HG02884 (cell line): Measurements from ENCODE around the gene ARMC7.
A peak's percentile ranks its signal among the peaks of the same experiment; 100 is the strongest.
"Not testable (repeated sequence)": the region's sequence is repeated elsewhere in the genome, so short reads cannot be mapped to it uniquely, and the experiment has no call there.

Source experiments
- ATAC-seq: cut with Tn5 transposase; IDR thresholded peaks from one replicate; pipeline ENCODE4 v1.9.1; 2021; ENCODE audit warnings: mild to moderate bottlenecking, moderate library complexity; ENCODE audit not compliant: unreplicated experiment

The ARMC7 gene

GRCh38 chr17:75109407-75110233, at the start of gene ARMC7:
ARMC7 (plus strand) TSS chr17:75109969; CDS start chr17:75110289, 320 bp downstream.
- ATAC-seq: peak; percentile 51

DNA sequence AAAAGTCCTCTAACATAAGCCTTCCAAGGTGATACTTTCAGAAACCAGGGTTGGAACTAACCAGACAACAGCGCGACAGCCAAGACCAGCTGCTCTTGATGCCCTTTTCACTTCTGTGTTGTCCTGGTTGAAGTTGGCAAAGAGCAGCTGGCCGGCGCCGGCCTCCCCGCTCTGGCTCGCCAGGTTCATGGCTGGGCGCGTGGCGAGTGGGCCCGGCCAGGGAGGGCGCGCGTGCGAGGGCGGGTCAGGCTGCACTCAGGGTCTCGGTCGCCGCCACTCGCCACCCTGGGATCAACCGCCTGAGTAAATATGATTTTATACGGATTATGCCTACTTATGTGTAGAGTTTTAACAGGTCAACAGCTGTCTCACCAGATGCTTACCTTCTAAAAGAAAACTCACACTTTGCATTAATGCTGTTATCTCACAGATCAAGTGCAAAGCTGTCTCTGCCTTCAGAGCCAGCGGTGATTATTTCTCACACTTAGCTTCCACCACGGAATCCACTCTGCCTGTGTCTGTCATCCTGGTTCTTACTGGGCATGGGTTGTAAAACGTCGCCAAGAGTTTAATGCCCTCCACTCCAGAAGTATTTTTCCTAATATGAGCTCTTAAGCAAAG, 49.2 kb upstream of the ARMC7 start:
- ATAC-seq: no peak

DNA sequence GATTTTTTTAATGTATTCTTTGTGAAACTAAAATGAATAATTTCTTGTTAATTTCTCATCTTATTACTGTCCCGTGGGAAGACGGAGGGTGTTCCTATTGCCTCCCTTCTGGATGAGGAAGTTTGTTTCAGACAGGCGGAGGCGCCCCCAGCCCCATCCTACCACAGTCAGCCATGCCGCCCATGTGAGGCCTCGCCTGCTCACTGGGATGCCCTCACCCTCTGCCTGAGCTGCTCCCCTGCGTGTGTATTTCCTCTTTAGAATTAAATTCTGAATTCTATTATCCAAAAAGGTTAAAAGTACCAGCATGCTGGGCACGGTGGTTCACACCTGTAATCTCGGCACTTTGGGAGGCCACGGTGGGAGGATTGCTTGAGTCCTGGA, 48.7 kb upstream of the ARMC7 start:
- ATAC-seq: no peak

DNA sequence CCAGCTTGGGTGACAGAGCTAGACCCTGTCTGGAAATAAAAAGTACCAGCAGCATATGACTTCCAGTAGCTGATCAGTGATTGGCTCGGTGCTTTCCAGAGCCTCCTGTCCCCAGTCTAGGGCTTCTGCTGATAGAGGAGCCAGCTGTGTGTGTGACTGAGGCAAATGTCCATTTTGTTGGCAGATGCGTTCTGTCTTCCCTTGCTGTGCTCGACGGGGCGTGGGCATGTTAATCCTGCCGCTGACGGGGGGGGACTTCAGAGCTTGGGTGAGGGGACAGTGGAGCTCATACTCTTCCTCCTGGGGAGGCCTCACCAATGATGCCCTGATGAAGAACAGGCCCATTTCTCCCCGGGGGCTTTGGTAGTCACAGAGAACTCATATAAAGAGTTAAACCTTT, 48.2 kb upstream of the ARMC7 start:
- no peak for ATAC-seq

- no peak for ATAC-seq
Observed at GRCh38 chr17:75063201-75063600, 46.6 kb upstream of the ARMC7 start.

GRCh38 chr17:75063626-75064025, 46.1 kb upstream of the ARMC7 start:
- no peak for ATAC-seq

DNA sequence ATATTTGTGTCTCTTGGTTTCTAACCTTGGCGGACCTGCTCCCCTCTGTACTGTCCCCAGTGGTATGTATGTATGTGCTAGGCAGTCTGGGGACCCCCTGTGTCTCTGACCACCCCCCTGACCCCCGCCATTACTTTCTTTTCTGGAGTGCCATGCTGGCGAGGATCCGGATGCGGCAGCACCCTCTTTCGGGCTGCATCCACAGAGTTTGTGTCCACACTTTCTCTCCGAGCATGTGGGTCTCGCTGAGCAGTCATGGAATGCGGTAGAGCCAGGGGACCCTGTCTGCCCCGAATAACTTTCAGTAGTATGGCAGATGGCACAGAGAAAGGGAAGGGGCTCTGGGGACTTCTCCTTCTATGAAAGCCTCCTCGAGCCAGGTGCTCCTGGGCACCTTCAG, 45.7 kb upstream of the ARMC7 start:
- no peak for ATAC-seq

- ATAC-seq: no peak
Observed at GRCh38 chr17:75064460-75064859, 45.3 kb upstream of the ARMC7 start.

- no peak for ATAC-seq
Observed at GRCh38 chr17:75064867-75065561, 44.8 kb upstream of the ARMC7 start.

DNA sequence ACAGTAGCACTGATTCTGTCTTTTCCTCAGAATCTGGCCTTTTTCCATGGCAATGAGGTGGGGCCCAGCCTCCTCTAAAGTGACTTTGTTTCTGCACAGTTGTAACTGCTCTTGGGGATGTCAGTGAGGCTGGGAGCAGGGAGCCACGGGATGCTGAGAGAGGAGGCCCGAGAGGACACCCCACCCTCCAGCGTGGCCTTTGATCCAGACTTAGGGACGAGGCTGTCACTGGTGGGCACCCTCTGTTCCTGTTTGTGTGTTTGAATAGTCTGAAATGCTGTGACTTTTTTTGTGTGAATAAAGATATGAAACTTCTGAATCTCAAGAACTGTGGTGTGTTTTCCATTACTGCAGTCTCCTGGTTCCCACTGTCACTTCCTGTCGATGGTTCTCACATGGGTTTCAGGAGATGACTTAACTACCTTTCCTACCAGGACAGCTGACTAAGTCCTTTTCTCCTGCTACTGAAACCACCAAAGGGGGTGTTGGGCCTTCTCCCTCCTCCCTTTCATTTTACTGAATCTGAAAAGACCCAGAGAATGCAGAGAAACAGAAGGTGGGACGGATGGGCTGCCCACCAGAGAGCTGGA, 44.1 kb upstream of the ARMC7 start:
- no peak for ATAC-seq

GRCh38 chr17:75067856-75068255, 41.9 kb upstream of the ARMC7 start:
- no peak for ATAC-seq

- ATAC-seq: no peak
Observed at GRCh38 chr17:75068750-75069149, 41.0 kb upstream of the ARMC7 start.

GRCh38 chr17:75069783-75070182, 40.0 kb upstream of the ARMC7 start:
- no peak for ATAC-seq

DNA sequence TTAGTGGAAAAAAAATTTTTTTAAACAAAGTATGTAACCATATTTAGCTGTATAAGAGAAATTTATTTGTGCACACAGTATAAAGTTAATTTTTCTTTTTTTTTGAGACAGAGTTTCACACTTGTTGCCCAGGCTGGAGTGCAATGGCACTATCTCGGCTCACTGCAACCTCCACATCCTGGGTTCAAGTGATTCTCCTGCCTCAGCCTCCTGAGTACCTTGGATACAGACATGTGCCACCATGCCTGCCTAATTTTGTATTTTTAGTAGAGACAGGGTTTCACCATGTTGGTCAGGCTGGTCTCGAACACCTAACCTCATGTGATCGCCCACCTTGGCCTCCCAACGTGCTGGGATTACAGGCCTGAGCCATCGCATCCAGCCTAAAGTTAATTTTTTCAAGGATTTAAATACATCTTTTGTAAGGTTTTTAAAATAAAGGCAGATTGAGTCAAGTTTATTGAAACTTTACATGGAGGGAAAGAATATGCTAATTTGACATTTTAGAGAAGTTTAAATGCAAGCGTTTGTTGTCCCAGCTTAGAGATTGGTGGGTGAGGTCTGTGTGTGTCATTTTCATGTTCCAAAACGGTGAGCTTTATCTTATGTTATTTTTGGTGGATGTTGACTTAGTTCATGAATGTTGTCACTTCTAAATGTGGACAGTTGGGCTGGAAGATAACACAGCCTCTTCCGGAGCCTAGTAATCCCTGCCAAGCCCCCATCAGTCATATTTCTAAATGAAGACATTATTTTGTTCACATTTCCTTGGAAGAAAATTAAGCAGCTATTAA, 38.1 kb upstream of the ARMC7 start:
- not testable (repeated sequence) for ATAC-seq

DNA sequence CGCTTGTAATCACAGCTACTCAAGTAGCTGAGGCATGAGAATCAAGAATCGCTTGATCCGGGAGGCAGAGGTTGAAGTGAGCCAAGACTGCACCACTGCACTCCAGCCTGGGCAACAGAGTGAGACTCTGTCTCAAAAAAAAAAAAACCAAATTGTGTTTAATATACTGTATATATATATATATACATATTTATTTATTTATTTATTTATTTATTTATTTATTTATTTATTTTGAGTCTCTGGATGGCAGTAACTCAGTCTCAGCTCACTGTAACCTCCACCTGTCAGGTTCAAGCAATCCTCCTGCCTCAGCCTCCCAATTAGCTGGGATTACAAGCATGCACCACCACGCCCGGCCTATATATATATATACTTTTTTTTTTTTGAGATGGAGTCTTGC, 36.9 kb upstream of the ARMC7 start:
- ATAC-seq: not testable (repeated sequence)

DNA sequence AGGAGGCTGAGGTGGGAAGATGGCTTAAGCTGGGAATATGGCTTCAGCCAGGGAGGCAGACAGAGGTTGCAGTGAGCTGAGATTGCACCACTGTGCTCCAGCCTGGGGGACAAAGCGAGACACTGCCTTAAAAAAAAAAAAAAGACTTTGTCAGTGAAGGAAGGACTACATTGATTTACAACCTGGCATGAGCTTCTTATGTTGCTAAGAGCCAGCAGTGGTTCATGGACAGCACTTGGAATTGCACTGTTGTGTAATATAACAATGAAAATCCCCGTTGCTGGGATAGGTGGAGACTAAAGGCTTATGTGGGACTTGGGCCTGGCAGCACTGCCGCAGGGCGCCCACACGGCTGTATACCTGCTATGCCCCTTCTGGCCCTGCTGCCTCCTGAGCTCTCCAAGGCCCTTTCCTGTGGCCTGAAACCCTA, 36.1 kb upstream of the ARMC7 start:
- ATAC-seq: no peak

DNA sequence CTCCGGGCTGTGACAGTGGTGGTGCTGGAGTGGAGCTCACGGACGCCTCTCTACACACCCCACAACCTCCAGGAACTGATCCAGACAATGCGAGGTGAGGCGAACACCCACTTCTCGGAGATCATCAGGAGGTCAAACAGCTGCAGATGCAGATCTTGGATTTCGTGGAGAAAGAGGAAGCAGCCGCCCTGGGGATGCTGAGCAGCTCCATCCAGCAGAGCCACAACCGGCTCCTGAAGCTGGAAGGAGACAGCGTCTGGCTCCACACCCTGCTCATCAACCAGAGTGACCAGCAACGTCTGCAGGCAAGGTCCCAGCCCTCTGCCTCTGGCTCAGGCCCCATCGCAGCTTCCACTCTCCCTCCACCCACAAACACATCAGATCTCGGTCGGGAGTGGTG, 35.2 kb upstream of the ARMC7 start:
- ATAC-seq: no peak

- no peak for ATAC-seq
Observed at GRCh38 chr17:75075597-75076336, 34.0 kb upstream of the ARMC7 start.

- ATAC-seq: no peak
Observed at GRCh38 chr17:75077072-75077495, 32.7 kb upstream of the ARMC7 start.
